A673 (cell line): ENCODE measurements around the gene BRD4. TPM values are rescaled to one million over a fixed set of nuclear protein-coding genes. Genes with fewer than 3 reads are reported as not detected.

Experiments used
- BruUV-seq: library from RNA; stranded (reverse); fragments of 400-500 nt; replicated peaks from 2 replicates; lab custom pipeline; 2021; lab: Mats Ljungman, UMichigan
- CTCF ChIA-PET: fragments of 300-600 bp; sonication (Branson Sonifier 250); formaldehyde crosslinking; loops from one replicate; lab custom pipeline; 2022; ENCODE audit warnings: antibody characterized with exemption; lab: Charles Lee
- POLR2A ChIA-PET: fragments of 300-600 bp; sonication (Branson Sonifier 250); formaldehyde crosslinking; loops from one replicate; lab custom pipeline; 2022; ENCODE audit warnings: antibody characterized with exemption; ENCODE audit not compliant: low non-redundant PET; lab: Charles Lee
- DNase-seq: peaks from one replicate; pipeline ENCODE4 v3.0.0-alpha.2; 2015; ENCODE audit warnings: low spot score
- H3K27ac ChIP-seq: fragments of 200-600 bp; sonication (generic); 2 replicates; pipeline ENCODE4 v1.5.1; 2016; ENCODE audit warnings: mixed run types, low read depth, mild to moderate bottlenecking, mixed read lengths, antibody characterized with exemption, low read length; ENCODE audit not compliant: poor library complexity, severe bottlenecking
- H3K27me3 ChIP-seq: fragments of 200-600 bp; sonication (generic); replicated peaks from 2 replicates; pipeline ENCODE4 v1.6.1; 2017; ENCODE audit warnings: mixed run types, low read depth, mild to moderate bottlenecking, mixed read lengths, antibody characterized with exemption, low read length; ENCODE audit not compliant: insufficient read depth, poor library complexity
- H3K36me3 ChIP-seq: fragments of 200-600 bp; sonication (generic); 2 replicates; pipeline ENCODE4 v1.6.1; 2016; ENCODE audit warnings: mixed run types, mild to moderate bottlenecking, mixed read lengths, antibody characterized with exemption, low read length; ENCODE audit not compliant: insufficient read depth, poor library complexity, severe bottlenecking
- H3K4me1 ChIP-seq: fragments of 200-600 bp; sonication (generic); 2 replicates; pipeline ENCODE4 v1.6.1; 2017; ENCODE audit warnings: mixed run types, mild to moderate bottlenecking, mixed read lengths, antibody characterized with exemption, low read length; ENCODE audit not compliant: insufficient read depth, poor library complexity, severe bottlenecking
- H3K4me3 ChIP-seq: fragments of 200-600 bp; sonication (generic); 2 replicates; pipeline ENCODE4 v1.5.1; 2016; ENCODE audit warnings: low read depth, mixed run types, mild to moderate bottlenecking, mixed read lengths, low read length; ENCODE audit not compliant: poor library complexity, severe bottlenecking
- H3K9me3 ChIP-seq: fragments of 200-600 bp; sonication (generic); 2 replicates; pipeline ENCODE4 v1.6.1; 2016; ENCODE audit warnings: mixed run types, low read depth, mild to moderate bottlenecking, mixed read lengths, antibody characterized with exemption, low read length; ENCODE audit not compliant: poor library complexity, severe bottlenecking
- CTCF ChIP-seq: fragments of 300-800, 200-600 bp; sonication (generic); conservative IDR thresholded peaks from 2 replicates; pipeline ENCODE4 v1.5.1; 2017; ENCODE audit warnings: low read depth, mild to moderate bottlenecking, antibody characterized with exemption, low read length, moderate library complexity, mixed read lengths
- EZH2 ChIP-seq: fragments of 200-600 bp; sonication (generic); IDR thresholded peaks from 2 replicates; pipeline ENCODE4 v1.6.1; 2017; ENCODE audit warnings: borderline replicate concordance, low read depth, mild to moderate bottlenecking, mixed read lengths, antibody characterized with exemption, low read length; ENCODE audit not compliant: poor library complexity, severe bottlenecking
- intact Hi-C: fragments of 100-400 bp; cut with micrococcal nuclease; formaldehyde crosslinking; loops from one replicate; pipeline ENCODE4 v1.10.0; 2022; ENCODE audit not compliant: unreplicated experiment
- total RNA-seq: library from RNA; stranded (reverse); gene quantifications from 2 replicates; pipeline ENCODE4 v1.2.3, GENCODE V29; 2021

BRD4 gene
- total RNA-seq, 1 experiment from 2014 or later: 174 TPM

GRCh38 chr19:15216363-15216762, 116.0 kb downstream of the BRD4 start:
- CTCF ChIA-PET: no interaction called here
- intact Hi-C loops: no loop called here
- H3K36me3 ChIP-seq: no peaks in the 10 kb centered on the region

GRCh38 chr19:15213715-15214381, 118.5 kb downstream of the BRD4 start:
- ChIA-PET CTCF (interaction anchor here (0.6 kb wide), 1 partner anchor 122 kb away, joined by 8 read pairs; no protein-coding TSS in a partner anchor), POLR2A (no interaction called here)
- no TSS peak for BruUV-seq
- intact Hi-C loops: no loop called here
- no peaks in the 10 kb centered on the region for H3K27me3 ChIP-seq
- DNase-seq: no peak
- no peaks in the 10 kb centered on the region for H3K9me3 ChIP-seq
- H3K36me3 ChIP-seq: no peaks in the 10 kb centered on the region
- TF ChIP-seq CTCF (no peak), EZH2 (no peak)
- H3K4me3 ChIP-seq: no peak overlapping the region
- H3K4me1 ChIP-seq: no peaks in the 10 kb centered on the region
- H3K27ac ChIP-seq: no peak overlapping the region

More at GRCh38 chr19:15216363-15216762, 116.0 kb downstream of the BRD4 start:
- H3K27me3 ChIP-seq: no peaks in the 10 kb centered on the region
- no TSS peak for BruUV-seq
- H3K4me1 ChIP-seq: no peaks in the 10 kb centered on the region
- H3K9me3 ChIP-seq: no peaks in the 10 kb centered on the region
- no peak overlapping the region for H3K27ac ChIP-seq
- TF ChIP-seq EZH2 (no peak), CTCF (no peak)
- H3K4me3 ChIP-seq: no peak overlapping the region
- no peak for DNase-seq
- POLR2A ChIA-PET: interaction anchor here (0.6 kb wide), 1 partner anchor 9 kb away, joined by 11 read pairs; no protein-coding TSS in a partner anchor

GRCh38 chr19:15212711-15213110, 119.6 kb downstream of the BRD4 start:
- ChIA-PET POLR2A (no interaction called here), CTCF (no interaction called here)
- Histone ChIP-seq H3K36me3 (no peaks in the 10 kb centered on the region), H3K9me3 (no peaks in the 10 kb centered on the region), H3K27ac (no peak overlapping the region), H3K4me1 (no peaks in the 10 kb centered on the region), H3K4me3 (no peak overlapping the region), H3K27me3 (no peaks in the 10 kb centered on the region)
- TF ChIP-seq CTCF (no peak), EZH2 (no peak)
- BruUV-seq: no TSS peak
- DNase-seq: no peak
- intact Hi-C loops: no loop called here
